NCI-H446 treated with DMSO at 0.1 percent for 48 hours (cell line): ENCODE data around the gene PKN3.
"Not testable (repeated sequence)": the region's sequence is repeated elsewhere in the genome, so short reads cannot be mapped to it uniquely, and the experiment has no call there.

Experiments used
- DNase-seq: peaks from one replicate; lab custom pipeline; 2025; lab: John Stamatoyannopoulos, UW

PKN3 gene

DNA sequence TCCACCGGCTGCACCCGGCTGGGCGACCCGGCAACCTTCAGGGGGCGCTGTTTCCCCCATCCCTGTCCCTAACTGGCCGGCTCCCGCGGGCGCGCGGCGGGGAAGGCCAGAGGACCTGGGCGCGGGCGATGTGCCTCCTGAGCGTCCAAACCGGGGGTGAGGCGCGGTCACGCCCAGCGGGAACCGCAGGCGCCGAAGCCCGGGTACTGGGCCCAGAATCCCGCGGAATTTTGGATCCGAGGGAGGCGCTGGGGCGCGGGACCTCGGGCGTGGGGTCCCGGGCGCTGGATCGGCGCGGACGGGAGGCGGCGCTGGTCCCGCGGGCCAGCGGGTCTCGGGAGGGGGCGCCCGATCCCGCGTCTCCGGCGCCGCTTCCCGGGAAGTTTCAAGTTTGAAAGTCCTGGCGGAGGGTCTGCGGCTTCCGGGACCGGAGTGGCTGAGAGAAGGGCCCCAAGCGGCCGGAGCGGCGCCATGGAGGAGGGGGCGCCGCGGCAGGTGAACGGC lies at the start of gene PKN3:
TSS of gene PKN3 (plus strand) at position 59 of the 504 bp plus-strand sequence. CDS start at position 472, 413 bp downstream.
- peak; percentile 30 for DNase-seq

DNA sequence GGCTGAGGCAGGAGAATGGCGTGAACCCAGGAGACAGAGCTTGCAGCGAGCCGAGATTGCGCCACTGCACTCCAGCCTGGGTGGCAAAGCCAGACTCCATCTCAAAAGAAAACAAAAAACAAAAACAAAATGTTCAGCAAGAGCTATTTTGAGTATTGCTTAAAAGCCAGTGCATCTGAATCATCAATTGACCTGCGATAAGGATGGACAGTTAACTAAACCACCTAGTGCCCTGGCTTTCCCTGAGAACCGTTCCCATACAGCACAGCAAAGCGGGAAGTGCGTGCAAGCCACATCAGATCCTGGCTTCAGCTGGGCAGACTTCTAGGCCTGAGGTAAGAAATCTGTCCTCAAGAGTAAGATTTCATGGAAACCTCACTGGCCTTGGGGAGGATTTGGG lies 48.4 kb upstream of the PKN3 start:
- DNase-seq, result no peak

DNA sequence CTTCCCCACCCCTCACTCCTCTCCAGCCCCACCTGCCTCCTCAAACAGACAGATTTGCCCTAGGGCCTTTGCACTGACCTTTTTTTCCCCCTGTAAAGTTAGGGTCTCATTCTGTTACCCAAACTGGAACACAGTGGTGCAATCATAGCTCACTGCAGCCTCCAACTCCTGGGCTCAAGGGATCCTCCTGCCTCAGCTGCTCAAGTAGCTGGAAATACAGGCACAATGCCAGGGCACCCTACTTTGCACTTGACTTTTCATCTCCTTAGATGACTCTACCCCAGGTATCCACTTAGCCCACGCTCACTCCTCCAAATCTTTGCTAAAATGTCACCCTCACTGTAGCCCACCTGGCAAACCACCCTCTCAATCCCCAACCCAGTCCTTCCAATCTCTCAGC lies 47.8 kb upstream of the PKN3 start:
- no peak for DNase-seq

DNA sequence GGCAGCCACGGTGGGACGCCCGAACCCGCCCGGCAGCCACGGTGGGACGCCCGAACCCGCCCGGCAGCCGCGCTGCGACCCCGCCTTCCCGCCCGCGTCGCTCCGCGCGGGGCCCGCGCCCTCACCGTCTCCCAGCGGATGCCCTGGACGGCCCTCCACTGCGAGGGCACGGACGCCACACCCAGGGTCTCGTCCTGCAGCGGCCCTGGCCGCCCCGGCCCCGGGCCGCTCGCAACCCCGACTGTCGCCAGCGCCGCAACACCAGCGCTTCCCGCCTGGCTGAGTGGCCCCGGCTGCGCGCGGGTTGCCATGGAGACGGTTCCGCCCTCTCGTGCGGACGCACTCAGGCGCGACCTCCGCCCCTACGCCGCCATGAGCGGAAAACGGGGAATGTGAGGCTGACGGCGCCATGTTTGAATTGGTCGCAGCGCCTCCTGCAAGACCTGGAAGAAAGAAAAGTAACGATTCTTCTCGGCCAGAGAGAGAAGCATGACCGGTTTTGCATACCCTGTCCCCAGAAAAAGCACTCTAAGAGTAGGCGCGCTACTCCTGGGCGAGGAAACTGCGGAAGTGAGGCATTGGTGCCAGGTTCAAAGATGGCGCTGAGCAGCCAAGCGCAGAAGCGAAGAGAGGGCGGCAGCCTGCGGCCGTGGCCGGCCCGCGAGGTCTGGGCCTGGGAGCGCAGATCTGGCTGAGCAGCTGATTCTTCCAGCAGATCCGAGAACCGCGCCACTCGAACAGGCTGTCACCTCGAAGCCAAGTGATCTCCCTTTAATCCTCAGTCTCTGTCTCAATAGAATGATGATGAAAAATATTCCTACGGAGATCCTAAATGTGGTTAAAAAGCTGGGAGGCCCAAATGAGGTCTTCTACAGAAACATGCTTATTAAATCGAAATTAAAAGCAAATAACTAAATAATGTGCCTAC lies 45.6 kb upstream of the PKN3 start, which contains the start of gene DYNC2I2:
TSS of gene DYNC2I2 (minus strand) at position 432 of the 928 bp plus-strand sequence. CDS start at position 311, 121 bp downstream.
- DNase-seq, result peak; percentile 49

DNA sequence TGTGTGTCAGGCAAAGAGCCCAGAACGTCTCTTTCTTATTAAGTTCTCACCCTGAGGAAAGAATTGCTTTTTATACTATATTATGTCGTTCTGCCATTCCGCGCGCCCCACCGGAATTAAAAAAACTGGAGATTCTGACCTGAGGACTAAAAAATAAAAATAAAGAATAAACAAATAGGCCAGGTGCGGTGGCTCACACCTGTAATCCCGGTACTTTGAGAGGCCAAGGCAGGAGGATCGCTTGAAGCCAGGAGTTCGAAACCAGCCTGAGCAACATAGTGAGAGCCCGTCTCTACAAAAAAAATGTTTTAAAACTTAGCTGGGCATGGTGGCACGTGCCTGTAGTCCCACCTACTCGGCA lies 45.0 kb upstream of the PKN3 start:
- DNase-seq, result no peak

DNA sequence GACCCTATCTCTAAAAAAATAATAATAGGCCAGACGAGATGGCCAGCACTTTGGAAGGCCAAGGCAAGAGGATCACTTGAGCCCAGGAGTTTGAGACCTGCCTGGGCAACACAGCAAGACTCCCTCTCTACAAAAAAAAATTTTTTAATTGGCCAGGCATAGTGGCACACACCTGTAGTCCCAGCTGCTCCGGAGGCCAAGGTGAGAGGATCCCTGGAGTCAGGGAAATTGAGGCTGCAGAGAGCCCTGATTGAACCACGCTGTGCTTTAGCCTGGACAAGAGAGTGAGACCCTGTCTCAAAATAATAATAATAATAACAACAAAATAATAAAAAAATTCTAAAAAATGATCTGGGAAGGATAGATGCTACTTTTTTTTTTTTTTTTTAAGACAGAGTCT lies 44.5 kb upstream of the PKN3 start:
- DNase-seq, result no peak

DNA sequence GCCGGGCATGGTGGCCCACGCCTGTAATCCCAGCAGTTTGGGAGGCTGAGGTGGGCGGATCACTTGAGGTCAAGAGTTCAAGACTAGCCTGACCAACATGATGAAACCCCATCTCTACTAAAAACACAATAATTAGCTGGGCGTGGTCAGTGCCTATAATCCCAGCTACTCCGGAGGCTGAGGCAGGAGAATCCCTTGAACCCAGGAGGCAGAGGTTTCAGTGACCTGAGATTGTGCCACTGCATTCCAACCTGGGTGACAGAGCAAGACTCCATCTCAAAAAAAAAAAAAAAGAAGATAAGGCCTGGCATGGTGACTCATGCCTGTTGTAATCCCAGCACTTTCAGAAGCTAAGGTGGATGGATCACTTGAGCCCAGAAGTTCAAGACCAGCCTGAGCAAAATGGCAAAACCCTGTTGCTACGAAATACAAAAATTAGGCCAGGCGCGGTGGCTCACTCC lies 35.8 kb upstream of the PKN3 start:
- DNase-seq, result not testable (repeated sequence)

DNA sequence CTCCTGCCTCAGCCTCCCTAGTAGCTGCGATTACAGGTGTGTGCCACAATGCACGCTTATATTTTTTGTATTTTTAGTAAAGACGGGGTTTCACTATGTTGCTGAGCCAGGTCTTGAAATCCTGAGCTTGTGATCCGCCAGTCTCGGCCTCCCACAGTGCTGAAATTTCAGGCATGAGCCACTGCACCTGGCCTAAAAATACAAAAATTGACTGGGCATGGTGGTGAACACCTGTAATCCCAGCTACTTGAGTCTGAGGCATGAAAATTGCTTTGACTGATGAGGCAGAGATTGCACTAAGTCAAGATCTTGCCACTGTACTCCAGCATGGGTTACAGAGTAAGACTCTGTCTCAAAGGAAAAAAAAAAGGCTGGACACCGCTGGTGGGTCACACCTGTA lies 32.5 kb upstream of the PKN3 start:
- no peak for DNase-seq

DNA sequence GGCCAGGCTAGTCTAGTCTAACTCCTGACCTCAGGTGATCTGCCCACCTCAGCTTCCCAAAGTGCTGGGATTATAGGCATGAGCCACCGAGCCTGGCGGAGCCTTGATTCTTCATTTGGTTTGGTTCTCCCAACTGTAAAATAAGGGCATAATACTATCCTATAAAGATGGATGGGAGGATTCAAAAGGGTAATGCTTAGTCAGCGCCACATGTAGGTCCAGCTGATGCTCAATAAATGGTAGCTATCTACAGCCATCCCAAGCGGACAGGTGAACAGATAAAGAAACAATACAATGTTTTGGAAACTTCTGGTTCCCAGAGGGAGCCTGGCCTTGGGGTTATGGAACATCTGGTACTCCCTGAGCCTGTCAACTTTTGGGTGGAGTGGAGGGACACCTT lies 26.9 kb upstream of the PKN3 start:
- DNase-seq, result no peak

DNA sequence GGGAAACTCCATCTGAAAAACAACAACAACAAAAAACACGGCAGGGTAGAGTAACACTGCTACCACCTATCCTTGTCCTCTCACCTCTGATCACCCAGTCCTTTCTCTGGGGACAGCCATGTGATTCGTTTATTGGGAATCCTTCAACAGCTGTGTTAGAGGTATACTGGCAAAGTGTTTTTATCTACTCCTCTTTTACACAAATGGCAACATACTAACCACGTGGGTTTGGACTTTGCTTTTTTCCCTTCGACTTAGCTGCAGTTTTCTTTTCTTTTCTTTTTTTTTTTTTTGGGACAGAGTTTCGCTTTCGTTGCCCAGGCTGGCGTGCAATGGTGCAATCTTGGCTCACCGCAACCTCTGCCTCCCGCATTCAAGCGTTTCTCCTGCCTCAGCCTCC lies 24.5 kb upstream of the PKN3 start:
- no peak for DNase-seq

DNA sequence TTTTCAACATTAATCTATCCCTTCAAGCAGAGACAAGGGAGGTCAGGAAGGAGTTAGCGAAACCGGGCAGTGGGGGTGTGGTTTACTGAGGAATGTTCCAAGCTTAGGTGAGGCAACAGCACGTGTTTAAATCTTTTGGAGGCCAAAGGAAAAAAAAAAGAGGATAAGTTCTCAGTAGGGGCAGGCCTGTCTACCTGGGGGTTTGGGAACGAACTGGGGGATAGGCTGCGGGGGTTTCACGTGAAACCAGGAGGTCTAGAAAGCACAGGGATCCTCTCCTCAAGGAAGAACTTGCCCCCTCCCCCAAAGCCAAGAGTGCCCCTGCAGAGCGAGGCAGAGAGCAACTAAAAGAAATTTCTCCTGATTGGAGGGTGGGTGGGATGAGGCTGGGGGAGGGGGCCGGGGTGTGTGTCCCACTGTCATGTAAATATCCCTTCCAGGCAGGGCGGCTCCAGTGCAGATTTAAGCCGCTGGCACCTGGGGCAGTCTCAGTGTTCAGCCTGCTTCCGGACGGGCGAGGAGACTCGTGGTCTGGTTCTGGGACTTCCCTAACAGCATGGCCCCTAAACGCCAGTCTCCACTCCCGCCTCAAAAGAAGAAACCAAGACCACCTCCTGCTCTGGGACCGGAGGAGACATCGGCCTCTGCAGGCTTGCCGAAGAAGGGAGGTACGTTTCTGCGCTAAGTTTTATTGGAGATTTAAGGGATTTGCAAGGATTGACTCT lies 18.8 kb upstream of the PKN3 start:
- no peak for DNase-seq

DNA sequence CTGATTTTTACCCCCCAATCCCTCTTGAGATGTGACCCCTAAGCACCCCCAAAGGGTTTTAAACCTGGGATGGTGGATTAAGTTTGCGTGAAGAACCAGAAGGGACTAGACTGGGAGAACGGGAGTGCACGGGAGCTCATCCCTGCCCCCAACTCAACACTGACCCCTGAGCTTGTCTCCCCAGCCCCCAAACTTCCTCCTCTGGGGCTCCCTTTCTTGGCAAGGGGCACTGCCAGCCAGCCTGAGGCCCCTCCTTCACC lies 18.3 kb upstream of the PKN3 start:
- DNase-seq, result no peak

DNA sequence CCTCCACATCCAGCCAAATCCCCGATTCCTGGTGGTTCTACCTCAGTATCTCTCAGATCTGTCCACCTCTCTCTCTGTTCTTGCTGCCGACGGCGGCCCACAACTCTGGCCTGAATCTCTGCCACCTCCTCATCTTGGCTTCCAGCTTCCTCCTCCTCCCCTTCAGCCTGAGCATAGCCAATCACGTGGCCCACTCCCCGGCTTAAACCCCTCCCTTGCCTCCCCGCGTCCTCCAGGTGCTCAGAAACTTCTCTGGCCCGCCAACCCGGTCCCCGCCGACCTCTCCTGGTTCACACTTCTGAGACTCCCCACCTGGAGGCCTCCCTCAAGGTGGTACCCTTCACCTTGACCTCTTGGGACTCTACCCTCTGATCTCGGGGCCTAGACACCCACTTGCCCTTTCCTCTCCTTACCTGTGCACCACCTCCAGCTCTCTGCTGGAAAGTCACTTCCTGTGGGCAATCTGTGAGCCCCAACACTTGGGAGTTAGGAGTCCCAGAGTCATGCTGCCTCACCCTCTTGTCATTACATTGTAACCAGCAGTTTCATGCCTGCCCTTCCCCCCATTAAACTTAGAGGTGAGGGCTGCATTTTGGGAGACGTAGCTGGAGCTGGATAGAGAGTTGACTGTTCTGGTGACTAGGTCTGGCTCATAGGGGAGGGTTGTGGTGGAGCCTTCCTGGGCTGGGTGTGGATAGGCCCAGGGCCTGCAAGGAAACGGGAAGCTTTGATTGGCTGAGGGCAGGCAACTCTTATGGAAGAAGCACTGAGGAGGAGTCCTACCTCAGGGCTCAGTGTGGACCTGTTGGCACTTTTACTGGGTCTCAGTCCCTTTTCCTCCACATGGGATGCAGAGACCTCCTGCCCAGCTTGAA lies 17.7 kb upstream of the PKN3 start:
- peak; percentile 16 for DNase-seq

DNA sequence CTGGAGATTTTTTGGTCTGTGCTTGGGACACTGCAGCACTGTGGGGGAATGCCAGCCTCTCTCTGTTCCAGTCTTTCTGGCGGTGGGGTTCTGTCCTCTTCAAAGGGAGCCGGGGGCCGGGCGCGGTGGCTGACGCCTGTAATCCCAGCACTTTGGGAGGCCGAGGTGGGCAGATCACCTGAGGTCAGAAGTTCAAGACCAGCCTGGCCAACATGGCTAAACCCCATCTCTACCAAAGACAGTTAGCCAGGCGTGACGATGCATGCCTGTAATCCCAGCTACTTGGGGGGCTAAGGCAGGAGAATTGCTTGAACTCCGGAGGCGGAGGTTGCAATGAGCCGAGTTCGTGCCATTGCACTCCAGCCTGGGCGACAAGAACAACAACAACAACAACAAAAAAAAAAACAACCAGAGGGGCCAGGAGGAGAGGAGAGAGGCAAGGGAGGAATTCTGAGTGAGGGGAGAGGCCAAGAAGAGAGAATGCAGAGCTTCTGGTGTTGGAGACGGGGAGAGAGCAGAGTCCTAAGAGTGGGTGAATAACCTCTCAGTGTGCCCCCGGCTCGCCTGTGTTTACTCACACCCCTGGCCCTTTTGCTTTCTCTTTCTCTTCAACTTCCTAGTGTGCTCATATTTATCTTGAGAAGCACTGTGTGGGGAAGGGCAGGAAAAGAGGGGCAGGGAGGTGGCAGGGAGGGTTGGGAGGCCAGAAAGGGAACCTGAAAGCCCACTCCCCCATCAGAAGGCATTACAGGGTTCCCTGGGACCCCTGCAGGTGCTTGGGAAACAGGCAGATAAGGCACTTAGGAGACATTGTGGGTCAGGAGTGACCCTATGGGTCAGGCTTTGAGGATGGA lies 16.4 kb upstream of the PKN3 start:
- DNase-seq, result no peak

DNA sequence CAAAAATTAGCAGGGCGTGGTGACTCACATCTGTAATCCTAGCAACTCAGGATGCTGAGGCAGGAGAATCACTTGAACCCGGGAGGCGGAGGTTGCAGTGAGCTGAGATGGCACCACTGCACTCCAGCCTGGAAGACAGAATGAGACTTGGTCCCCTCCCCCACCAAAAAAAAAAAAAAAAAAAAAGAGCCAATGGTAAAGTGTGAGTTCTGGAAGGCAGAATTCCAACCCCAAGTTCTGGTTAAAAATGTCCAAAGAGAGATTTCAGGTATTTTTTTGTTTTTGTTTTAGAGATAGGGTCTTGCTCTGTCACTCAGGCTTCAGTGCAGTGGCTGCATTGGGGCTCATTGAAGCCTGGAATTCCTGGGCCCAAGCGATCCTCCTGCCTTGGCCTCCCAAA lies 14.8 kb upstream of the PKN3 start:
- DNase-seq, result no peak

DNA sequence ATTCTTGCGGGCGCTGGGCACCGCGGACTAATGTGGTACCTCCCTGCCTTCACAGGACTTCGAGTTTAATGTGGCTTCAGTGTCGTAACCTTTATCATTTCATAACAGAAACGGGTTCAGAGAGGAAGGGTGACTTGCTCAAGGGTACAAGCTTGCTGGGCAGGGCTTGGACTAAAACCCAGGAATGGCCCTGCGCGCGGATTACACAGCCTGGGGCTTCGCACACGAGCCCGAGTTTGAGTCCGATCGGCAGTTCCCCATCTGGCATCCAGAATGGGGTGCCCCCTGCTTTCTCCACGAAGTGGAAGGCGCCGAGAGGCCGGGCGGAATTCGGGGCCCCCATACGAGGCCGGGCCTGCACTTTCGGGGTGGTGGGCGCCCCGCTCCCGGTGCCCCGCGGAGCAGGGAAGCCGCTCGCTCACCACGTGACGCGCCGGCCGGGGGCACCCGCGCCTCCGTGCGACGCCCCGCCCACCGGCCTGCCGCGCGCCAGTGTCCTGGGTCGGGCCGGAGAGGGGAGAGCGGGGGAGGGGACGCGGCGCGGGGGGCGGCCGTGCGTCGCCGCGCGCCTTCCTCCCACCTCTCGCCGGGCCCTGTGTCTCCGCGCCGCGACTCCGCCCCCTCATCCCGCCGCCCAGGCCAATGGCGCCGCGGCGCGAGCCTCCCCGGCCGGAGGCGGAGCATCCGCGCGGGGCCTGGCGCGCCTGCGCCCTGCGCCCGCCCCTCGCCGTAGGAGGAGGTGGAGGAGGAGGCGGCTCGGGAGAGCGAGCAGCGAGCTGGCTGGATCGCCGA lies 13.6 kb upstream of the PKN3 start, which contains the start of gene SET:
TSS of gene SET (plus strand) at position 722 of the 792 bp plus-strand sequence. CDS start 361 bp downstream, outside the sequence.
- DNase-seq, result peak; percentile 73

DNA sequence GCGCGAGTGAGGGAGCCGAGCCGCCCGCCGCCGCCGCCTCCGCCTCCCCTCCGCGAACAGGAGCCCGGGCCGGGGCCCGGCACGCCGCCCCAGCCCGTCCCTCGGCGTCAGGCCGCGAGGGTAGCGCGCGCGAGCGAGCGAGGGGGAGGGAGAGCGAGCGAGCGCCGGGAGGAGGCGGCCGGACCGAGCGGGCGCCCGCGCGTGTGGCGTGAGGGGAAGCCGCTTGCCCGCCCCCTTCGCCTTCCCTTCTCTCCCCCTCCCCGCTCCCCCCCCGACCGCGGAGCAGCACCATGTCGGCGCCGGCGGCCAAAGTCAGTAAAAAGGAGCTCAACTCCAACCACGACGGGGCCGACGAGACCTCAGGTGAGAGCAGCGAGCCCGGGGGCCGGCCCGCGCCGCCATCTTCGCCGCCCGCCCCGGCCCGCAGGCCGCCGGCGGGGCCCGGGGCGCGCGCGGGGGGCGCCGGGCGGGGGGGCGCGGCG lies 13.0 kb upstream of the PKN3 start:
- no peak for DNase-seq

DNA sequence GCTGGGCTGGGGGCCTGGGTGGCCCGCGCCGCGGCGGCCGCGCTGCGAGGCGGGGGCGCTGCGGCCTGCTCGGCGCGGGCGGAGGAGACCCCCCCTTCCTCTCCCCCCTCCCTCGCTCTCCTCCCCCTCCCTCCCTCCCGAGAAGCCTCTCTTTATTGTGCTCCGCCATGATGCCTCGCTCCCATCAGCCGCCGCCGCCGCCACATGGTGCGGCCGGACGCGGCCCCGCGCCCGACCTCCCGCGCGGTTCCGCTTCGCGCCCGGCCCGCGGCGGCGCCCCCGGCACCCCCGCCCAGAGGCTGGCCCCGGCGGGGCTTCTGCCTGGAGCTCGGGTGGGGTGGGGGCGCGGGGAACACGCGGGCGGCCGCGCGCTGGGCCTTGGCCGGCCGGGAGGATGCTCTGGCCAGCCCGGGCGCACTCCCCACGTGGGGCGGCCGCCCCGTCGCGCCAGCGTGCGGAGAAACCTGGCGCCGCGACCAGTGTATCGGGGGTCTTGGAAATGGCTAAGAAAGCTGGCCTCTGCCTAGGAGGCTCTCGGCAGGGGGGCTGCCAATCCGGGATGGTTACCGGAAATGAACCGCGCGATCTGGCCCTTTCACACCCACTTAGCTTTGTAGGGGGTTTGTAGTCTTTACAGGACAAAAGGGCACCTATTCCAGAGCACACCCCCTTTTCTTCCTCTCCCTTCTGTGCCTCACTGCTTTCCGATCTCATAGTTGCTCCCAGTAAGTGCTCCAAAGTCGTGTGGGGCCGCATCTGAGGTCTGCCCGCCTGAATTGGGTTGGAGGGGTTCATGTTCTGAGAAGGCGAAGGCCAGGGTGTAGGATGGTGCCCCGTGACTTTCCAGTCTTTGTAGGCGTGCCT lies 12.3 kb upstream of the PKN3 start:
- DNase-seq, result no peak

DNA sequence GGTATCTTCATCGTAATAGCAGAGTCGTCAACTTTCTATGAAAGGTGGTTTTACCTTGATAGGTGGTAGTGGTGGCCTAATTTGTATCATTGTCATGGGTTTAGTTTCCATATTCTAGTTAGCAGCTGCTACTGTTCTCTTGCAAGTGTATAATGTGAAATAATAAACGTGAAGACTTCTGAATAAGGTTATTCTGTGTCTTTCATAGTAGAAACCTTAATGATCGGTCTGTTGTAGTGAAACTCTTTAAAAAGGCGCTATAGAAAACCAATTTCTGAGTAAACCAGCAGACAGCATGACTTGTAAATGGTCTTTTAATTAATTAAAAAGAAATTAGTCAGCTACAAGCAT lies 11.6 kb upstream of the PKN3 start:
- DNase-seq, result no peak
